GM20000 (cell line): ENCODE results near the gene NPDC1.

ENCODE experiments used
- DNase-seq: peaks from one replicate; pipeline ENCODE4 v3.0.0; 2012; ENCODE audit warnings: low spot score
- TF ChIP-seq, protein P1 (sequence below): IDR thresholded peaks from 2 replicates; pipeline ENCODE4 v1.5.1; 2012; ENCODE audit warnings: mild to moderate bottlenecking, control low read depth; ENCODE audit errors: extremely low read depth, missing control alignments

NPDC1 gene

DNA sequence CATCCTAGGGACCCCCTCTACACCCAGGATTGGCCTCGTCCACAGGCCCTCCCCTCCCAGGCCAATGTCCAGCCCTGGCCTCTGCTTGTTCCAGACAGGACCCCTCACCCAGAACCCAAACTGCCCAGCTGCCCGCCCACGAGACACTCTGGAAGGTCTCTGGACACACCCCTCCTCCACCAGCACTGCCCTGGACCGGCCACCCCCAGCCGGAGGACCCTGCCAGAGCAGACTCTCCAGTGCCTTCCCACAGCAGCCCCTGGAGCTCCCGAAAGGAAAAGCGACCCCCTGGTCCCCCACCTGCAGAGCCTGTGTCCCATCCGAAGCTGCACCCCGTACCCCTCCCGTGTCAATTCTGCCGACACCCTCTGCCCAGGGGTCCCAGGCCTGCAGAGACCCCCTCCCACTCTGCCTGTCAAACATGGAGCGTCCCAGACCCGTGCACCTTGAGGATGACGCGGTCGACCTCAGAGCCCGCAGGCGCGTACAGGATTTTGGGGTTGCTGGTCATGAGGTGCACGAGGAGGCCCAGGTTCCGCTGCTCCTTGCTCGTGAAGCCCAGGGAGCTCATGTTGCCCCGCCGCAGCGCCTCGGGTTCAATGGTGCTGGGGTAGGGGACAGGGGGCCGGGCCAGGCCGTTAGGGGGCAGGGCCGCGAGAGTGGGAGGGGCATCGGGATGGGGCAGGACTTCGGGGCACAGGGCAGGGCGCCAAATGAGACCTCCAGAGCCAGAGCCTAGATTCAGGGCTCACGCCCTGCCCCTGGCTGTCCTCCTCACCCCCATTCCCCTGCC, 25.9 kb downstream of the NPDC1 start:
- TF ChIP-seq, protein P1, sequence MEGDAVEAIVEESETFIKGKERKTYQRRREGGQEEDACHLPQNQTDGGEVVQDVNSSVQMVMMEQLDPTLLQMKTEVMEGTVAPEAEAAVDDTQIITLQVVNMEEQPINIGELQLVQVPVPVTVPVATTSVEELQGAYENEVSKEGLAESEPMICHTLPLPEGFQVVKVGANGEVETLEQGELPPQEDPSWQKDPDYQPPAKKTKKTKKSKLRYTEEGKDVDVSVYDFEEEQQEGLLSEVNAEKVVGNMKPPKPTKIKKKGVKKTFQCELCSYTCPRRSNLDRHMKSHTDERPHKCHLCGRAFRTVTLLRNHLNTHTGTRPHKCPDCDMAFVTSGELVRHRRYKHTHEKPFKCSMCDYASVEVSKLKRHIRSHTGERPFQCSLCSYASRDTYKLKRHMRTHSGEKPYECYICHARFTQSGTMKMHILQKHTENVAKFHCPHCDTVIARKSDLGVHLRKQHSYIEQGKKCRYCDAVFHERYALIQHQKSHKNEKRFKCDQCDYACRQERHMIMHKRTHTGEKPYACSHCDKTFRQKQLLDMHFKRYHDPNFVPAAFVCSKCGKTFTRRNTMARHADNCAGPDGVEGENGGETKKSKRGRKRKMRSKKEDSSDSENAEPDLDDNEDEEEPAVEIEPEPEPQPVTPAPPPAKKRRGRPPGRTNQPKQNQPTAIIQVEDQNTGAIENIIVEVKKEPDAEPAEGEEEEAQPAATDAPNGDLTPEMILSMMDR: no peak
- DNase-seq: no peak

GRCh38 chr9:137018761-137019559, 27.0 kb downstream of the NPDC1 start:
- TF ChIP-seq, protein P1: no peak
- no peak for DNase-seq

GRCh38 chr9:137017791-137018497, 28.0 kb downstream of the NPDC1 start:
- TF ChIP-seq, protein P1: no peak
- no peak for DNase-seq

- DNase-seq: no peak
- TF ChIP-seq, protein P1: no peak
Measured at GRCh38 chr9:137017071-137017470, 28.9 kb downstream of the NPDC1 start.

DNA sequence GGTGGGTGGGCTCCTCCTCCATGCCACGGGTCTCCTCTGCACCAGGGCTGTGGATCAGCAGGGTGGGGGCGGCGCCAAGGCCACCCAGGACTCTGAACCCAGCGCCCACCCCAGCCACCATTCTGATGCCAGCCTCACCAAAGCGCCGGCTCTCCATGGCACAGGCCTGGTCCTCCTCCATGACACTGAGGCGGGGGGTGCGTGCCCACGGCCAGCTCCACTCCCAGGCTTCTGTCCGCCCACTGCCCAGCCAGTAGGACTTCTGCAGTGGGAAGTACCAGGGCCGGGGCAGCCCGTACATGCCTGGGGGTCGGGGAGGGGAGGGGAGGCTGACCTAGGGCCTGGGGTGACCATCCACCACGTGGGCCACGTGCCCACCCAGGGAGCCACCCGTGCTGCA, 29.5 kb downstream of the NPDC1 start:
- TF ChIP-seq, protein P1: no peak
- DNase-seq: no peak

GRCh38 chr9:137015976-137016375, 30.0 kb downstream of the NPDC1 start:
- no peak for DNase-seq
- TF ChIP-seq, protein P1: no peak
